AG04450 (cell line): ENCODE results near the gene DROSHA. TPM values are rescaled to one million over a fixed set of nuclear protein-coding genes. Genes with fewer than 3 reads are reported as not detected.

Experiments used
- CTCF ChIA-PET: fragments of 300-600, 350-600 bp; formaldehyde crosslinking; extraction: SDS; loops from one replicate; lab custom pipeline; 2022; ENCODE audit warnings: antibody characterized with exemption, inconsistent platforms; lab: Charles Lee
- POLR2A ChIA-PET: fragments of 350-600 bp; formaldehyde crosslinking; extraction: SDS; loops from one replicate; lab custom pipeline; 2021; ENCODE audit warnings: antibody characterized with exemption, inconsistent platforms; lab: Yijun Ruan, JAX
- DNase-seq: peaks from one replicate; pipeline ENCODE4 v3.0.0-alpha.2; 2011; ENCODE audit warnings: low read depth, low spot score
- H3K27ac ChIP-seq: one replicate; pipeline ENCODE4 v1.5.1; 2012; ENCODE audit warnings: low read depth, low read length, control low read depth
- H3K27me3 ChIP-seq: one replicate; pipeline ENCODE4 v1.6.0; 2012; ENCODE audit warnings: low read length; ENCODE audit not compliant: control insufficient read depth, insufficient read depth
- H3K4me3 ChIP-seq: 2 replicates; pipeline ENCODE4 v1.5.1; 2011; ENCODE audit warnings: mild to moderate bottlenecking, low read depth, low read length, control low read depth
- H3K9me3 ChIP-seq: 2 replicates; pipeline ENCODE4 v1.5.1; 2012; ENCODE audit warnings: low read length; ENCODE audit not compliant: control insufficient read depth, insufficient read depth
- CTCF ChIP-seq: IDR thresholded peaks from 2 replicates; pipeline ENCODE4 v1.5.1; 2011; ENCODE audit warnings: low read depth, low read length, control low read depth, inconsistent platforms
- polyA plus RNA-seq: library from polyadenylated mRNA; depleted of rRNA; stranded (reverse); fragments of >200 nt; gene quantifications from 2 replicates; pipeline ENCODE4 v1.2.3, GENCODE V29; 2011; rRNA removed
- small RNA-seq: library from RNA; depleted of rRNA; stranded (forward); fragments of <200 nt; gene quantifications from one replicate; pipeline ENCODE3, GENCODE V24; 2012; ENCODE audit warnings: low read depth; ENCODE audit not compliant: insufficient read length

Gene DROSHA
- polyA plus RNA-seq, 1 experiment, result 65.0 TPM

DNA sequence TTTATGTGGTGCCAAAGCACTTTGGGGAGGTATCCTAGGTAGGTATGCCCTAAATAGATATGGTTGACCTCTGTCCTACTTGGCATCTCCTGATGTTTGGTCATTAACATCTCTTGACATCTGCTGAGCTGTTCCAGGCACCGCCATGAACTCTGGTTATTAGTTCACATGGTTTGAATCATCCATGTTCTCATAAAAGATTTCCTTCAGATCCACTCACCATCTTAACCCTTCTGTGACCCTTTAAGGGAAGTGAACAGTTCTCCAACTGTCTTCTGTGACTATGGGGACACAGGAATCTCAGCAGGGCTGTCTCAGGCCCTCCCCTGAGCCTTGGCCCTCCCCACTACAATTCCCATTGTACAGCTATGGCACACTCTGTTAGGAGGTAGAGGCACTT, 170.7 kb downstream of the DROSHA start:
- H3K9me3 ChIP-seq, result no peaks in the 10 kb centered on the region; the same call in 1 of the 2 replicates
- H3K4me3 ChIP-seq, result no peak overlapping the region
- peak overlapping the region; percentile 77 for H3K27ac ChIP-seq
- H3K27me3 ChIP-seq, result no peaks in the 10 kb centered on the region
- ChIA-PET POLR2A (no interaction called here), CTCF (no interaction called here)
- no peak for TF ChIP-seq CTCF
- DNase-seq, result no peak

DNA sequence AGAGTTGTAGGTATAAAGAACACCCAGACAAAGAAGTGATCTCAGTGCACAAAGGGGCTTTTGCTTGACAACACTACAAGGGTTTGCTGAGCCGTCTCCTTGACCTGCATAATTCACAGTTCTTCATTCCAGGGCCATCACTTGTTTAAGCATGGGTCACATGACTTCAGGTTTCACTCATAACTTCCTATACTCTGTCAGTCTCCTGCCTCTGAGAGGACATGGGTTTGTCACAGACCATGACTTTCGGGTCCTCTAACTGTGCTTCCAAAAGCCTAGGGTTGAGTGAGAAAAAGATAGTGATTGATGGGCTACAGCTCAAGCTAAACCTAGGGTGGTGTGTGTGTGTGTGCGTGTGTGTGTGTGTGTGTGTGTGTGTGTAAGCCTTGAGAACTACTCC, 172.1 kb downstream of the DROSHA start:
- no peak for DNase-seq

DNA sequence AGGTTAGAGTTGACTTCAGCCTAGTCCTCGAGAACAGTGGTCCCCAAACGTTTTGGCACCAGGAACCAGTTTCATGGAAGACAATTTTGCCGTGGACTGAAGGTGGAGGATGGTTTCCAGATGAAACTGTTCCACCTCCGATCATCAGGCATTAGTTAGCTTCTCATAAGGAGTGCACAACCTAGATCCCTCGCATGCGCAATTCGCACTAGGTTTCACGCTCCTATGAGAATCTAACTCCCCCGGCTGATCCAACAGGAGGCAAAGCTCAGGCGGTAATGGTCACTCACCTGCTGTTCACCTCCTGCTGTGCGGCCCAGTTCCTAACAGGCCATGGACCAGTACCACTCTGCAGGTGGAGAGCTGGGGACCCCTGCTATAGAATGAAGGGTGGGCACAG, 174.9 kb downstream of the DROSHA start:
- Histone ChIP-seq H3K27me3 (no peaks in the 10 kb centered on the region), H3K9me3 (no peaks in the 10 kb centered on the region; the same call in 1 of the 2 replicates), H3K27ac (no peak overlapping the region), H3K4me3 (no peak overlapping the region)
- CTCF ChIA-PET, result no interaction called here
- no peak for DNase-seq
- POLR2A ChIA-PET, result no interaction called here
- TF ChIP-seq CTCF, result no peak

More for the DNA sequence above, 172.1 kb downstream of the DROSHA start:
- ChIA-PET POLR2A (no interaction called here), CTCF (interaction anchor here (0.5 kb wide), 1 partner anchor 62 kb away, joined by 3 read pairs; no protein-coding TSS in a partner anchor)
- no peak for TF ChIP-seq CTCF
- Histone ChIP-seq H3K9me3 (no peaks in the 10 kb centered on the region; the same call in 1 of the 2 replicates), H3K4me3 (no peak overlapping the region), H3K27ac (no peak overlapping the region), H3K27me3 (no peaks in the 10 kb centered on the region)

DNA sequence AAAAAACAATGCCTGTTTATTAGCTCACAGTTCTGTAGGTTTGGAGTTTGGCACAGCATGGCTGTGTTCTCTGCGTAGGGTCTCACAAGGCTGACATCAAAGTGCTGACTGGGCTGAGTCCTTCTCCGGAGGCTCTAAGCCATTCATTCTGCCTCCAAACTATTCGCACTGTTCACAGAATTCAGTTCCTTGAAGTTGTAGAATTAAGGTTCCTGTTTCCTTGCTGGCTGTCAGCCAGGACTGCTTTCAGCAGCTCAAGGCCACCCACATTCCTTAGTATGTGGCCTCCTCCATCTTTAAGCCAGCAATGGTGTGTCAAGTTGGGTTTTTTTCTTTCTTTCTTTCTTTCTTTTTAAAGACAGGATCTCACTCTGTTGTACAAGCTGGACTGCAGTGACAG, 176.6 kb downstream of the DROSHA start:
- no peak for TF ChIP-seq CTCF
- no peak for DNase-seq
- Histone ChIP-seq H3K27ac (no peak overlapping the region), H3K27me3 (no peaks in the 10 kb centered on the region), H3K4me3 (no peak overlapping the region), H3K9me3 (no peaks in the 10 kb centered on the region; the same call in 1 of the 2 replicates)
- ChIA-PET CTCF (interaction anchor here (1.0 to 1.4 kb wide), 2 partner anchors 26 to 123 kb away, joined by 3 to 5 read pairs; no protein-coding TSS in a partner anchor), POLR2A (no interaction called here)

Small RNA genes lying within 50 kb of the gene (small RNA-seq; reads per million reads assigned to genes)
- gene RF00019, result not detected

Other genes with a start within 250 kb of the DROSHA start
- gene C5orf22, start 208 bp upstream of the DROSHA start, polyA plus RNA-seq, result 22.5 and 29.7 TPM in 2 replicates
- gene PDZD2, start 107.0 kb upstream of the DROSHA start, polyA plus RNA-seq, result 0.26 and 0.40 TPM in 2 replicates